HepG2 (cell line): ENCODE measurements around the gene VANGL2. TPM values are rescaled to one million over a fixed set of nuclear protein-coding genes. Genes with fewer than 3 reads are reported as not detected.

Experiments used
- ATAC-seq: fragments of 200-7000 bp; cut with Tn5 transposase; 3 replicates; pipeline ENCODE4 v1.9.1; 2020; ENCODE audit warnings: mild to moderate bottlenecking, moderate library complexity
- BruUV-seq: library from RNA; stranded (reverse); fragments of 400-500 nt; replicated peaks from 2 replicates; lab custom pipeline; 2021; lab: Mats Ljungman, UMichigan
- CTCF ChIA-PET: fragments of 300-600 bp; formaldehyde crosslinking; extraction: SDS; loops from one replicate; lab custom pipeline; 2021; ENCODE audit warnings: low total read pairs, inconsistent platforms, low intra/inter-chr PET ratio; lab: Yijun Ruan, JAX
- POLR2A ChIA-PET: fragments of 350-600 bp; sonication (Branson Sonifier 250); formaldehyde crosslinking; loops from one replicate; lab custom pipeline; 2020; ENCODE audit warnings: antibody characterized with exemption, inconsistent platforms; lab: Yijun Ruan, JAX
- DNase-seq: peaks from one replicate; pipeline ENCODE4 v3.0.0-alpha.2; 2015; ENCODE audit warnings: low spot score
- FAIRE-seq: peaks from 3 replicates; lab custom pipeline; 2011; peaks lifted over from hg19 to GRCh38; lab: Jason Lieb, UNC
- H2AFZ ChIP-seq: one replicate; pipeline ENCODE4 v1.6.1; 2011; ENCODE audit warnings: low read length, inconsistent platforms
- H3K27ac ChIP-seq: fragments of 300-600 bp; 3 replicates; pipeline ENCODE4 v1.8.0; 2011; ENCODE audit warnings: mixed run types, mild to moderate bottlenecking, mixed read lengths, low read length, inconsistent platforms; ENCODE audit not compliant: insufficient read depth; ENCODE audit errors: extremely low read length
- H3K27me3 ChIP-seq, 2 experiments: fragments of 200-600 bp in 1 of 2; 2 replicates in 1 of 2; 3 replicates in 1 of 2; pipeline versions ENCODE4 v1.6.0 to v1.8.0; 2011; ENCODE audit warnings: low read length in 2 of 2, mild to moderate bottlenecking in 2 of 2, moderate library complexity in 2 of 2, inconsistent platforms in 1 of 2; ENCODE audit not compliant: insufficient read depth in 2 of 2, control insufficient read depth in 1 of 2
- H3K36me3 ChIP-seq, 2 experiments: fragments of 200-600 bp in 1 of 2; replicated peaks in 1 of 2; 2 replicates in 1 of 2; 3 replicates in 1 of 2; pipeline versions ENCODE4 v1.5.1 to v1.8.0; 2011; ENCODE audit warnings: low read length in 2 of 2, inconsistent platforms in 1 of 2; ENCODE audit not compliant: insufficient read depth in 2 of 2, control insufficient read depth in 1 of 2
- H3K4me1 ChIP-seq: 2 replicates; pipeline ENCODE4 v1.5.1; 2012; ENCODE audit warnings: low read length, inconsistent platforms; ENCODE audit not compliant: insufficient read depth
- H3K4me2 ChIP-seq: 2 replicates; pipeline ENCODE4 v1.6.0; 2011; ENCODE audit warnings: low read depth, low read length, inconsistent platforms
- H3K4me3 ChIP-seq, 3 experiments: fragments of 200-600 bp in 1 of 3; sonication (generic), shearing (Covaris generic) in 1 of 3; replicated peaks in 1 of 3; 2 replicates each; pipeline ENCODE4 v1.5.1; 2011 to 2016; ENCODE audit warnings: low read length in 3 of 3, inconsistent platforms in 2 of 3, low read depth in 2 of 3, mild to moderate bottlenecking in 2 of 3, control low read depth in 1 of 3, mixed read lengths in 1 of 3; ENCODE audit not compliant: insufficient read depth in 1 of 3
- H3K79me2 ChIP-seq: one replicate; pipeline ENCODE4 v1.6.1; 2011; ENCODE audit warnings: low read length, inconsistent platforms; ENCODE audit not compliant: insufficient read depth
- H3K9ac ChIP-seq: 2 replicates; pipeline ENCODE4 v1.6.0; 2011; ENCODE audit warnings: mild to moderate bottlenecking, low read depth, low read length, inconsistent platforms; ENCODE audit not compliant: insufficient read depth
- H3K9me3 ChIP-seq: 2 replicates; pipeline ENCODE4 v1.5.1; 2012; ENCODE audit warnings: mild to moderate bottlenecking, low read length
- H4K20me1 ChIP-seq: 2 replicates; pipeline ENCODE4 v1.6.0; 2011; ENCODE audit warnings: inconsistent platforms, mild to moderate bottlenecking, low read length, moderate library complexity; ENCODE audit not compliant: insufficient read depth
- ARNTL ChIP-seq: sonication (generic); formaldehyde crosslinking; IDR thresholded peaks from 2 replicates; pipeline ENCODE4 v1.4.0; 2020; ENCODE audit warnings: mild to moderate bottlenecking, missing genetic modification reagents
- CENPX ChIP-seq: sonication (generic); formaldehyde crosslinking; IDR thresholded peaks from 2 replicates; pipeline ENCODE4 v1.9.0; 2021; ENCODE audit warnings: mild to moderate bottlenecking, missing genetic modification reagents, moderate library complexity
- HNF1B ChIP-seq: sonication (generic); formaldehyde crosslinking; IDR thresholded peaks from 2 replicates; pipeline ENCODE4 v1.5.1; 2020; ENCODE audit warnings: mild to moderate bottlenecking, moderate library complexity, missing genetic modification reagents
- LCORL ChIP-seq, 2 experiments: fragments of 450-650 bp in 1 of 2; sonication (generic) in 1 of 2; formaldehyde crosslinking in 1 of 2; IDR thresholded peaks; 2 replicates each; pipeline versions ENCODE4 v1.5.0 to v1.6.1; 2017 to 2020; ENCODE audit warnings: antibody characterized with exemption in 1 of 2, missing genetic modification reagents in 1 of 2
- MED1 ChIP-seq: sonication (generic); formaldehyde crosslinking; IDR thresholded peaks from 2 replicates; pipeline ENCODE4 v1.4.0; 2020; ENCODE audit warnings: missing genetic modification reagents
- ZBTB7B ChIP-seq: sonication (generic); formaldehyde crosslinking; IDR thresholded peaks from 2 replicates; pipeline ENCODE4 v1.4.0; 2020; ENCODE audit warnings: missing genetic modification reagents
- in situ Hi-C: cut with HindIII; loops from 2 replicates; pipeline ENCODE4 v1.10.0; 2017; ENCODE audit warnings: low pct_unique_long_range_greater_than_20kb; ENCODE audit not compliant: extremely low pct_ligation_motif_present
- intact Hi-C: fragments of 100-400 bp; cut with micrococcal nuclease; formaldehyde crosslinking; loops from one replicate; pipeline ENCODE4 v1.10.0; 2022; ENCODE audit not compliant: unreplicated experiment
- polyA plus RNA-seq, 8 experiments: library from polyadenylated mRNA; depleted of rRNA in 3 of 8; stranded (reverse) in 7 of 8; unstranded in 1 of 8; fragments of >200 nt; fragmentation: Illumina TruSeq in 4 of 8; extraction: Trizol in 4 of 8; gene quantifications; 2 replicates each; pipeline versions ENCODE4 v1.2.1 to v1.2.3, GENCODE V29; 2011 to 2016; ENCODE audit warnings: low read depth in 4 of 8, missing spikeins in 1 of 8, mixed read lengths in 1 of 8; ENCODE audit not compliant: insufficient read depth in 1 of 8
- total RNA-seq, 5 experiments: library from RNA; depleted of rRNA; stranded (reverse); fragments of >200 nt; fragmentation: Illumina TruSeq; extraction: Trizol; gene quantifications; 2 replicates each; pipeline ENCODE4 v1.2.3, GENCODE V29; 2016; ENCODE audit warnings: low read depth in 1 of 5
- TF ChIP-seq, protein P1 (sequence below): IDR thresholded peaks from 2 replicates; pipeline ENCODE4 v1.6.1; 2016; ENCODE audit warnings: missing compliant biosample characterization, missing genetic modification reagents, borderline replicate concordance

The VANGL2 gene
- total and polyA plus RNA-seq, 2 of the 13 experiments (the other 11 are each of a cell fraction or from before 2014, with no cell fraction given) = 0.09 TPM; not detected in 1

GRCh38 chr1:160370561-160371345 is 29.6 kb upstream of the VANGL2 start (continued):
- TF ChIP-seq, protein P1, sequence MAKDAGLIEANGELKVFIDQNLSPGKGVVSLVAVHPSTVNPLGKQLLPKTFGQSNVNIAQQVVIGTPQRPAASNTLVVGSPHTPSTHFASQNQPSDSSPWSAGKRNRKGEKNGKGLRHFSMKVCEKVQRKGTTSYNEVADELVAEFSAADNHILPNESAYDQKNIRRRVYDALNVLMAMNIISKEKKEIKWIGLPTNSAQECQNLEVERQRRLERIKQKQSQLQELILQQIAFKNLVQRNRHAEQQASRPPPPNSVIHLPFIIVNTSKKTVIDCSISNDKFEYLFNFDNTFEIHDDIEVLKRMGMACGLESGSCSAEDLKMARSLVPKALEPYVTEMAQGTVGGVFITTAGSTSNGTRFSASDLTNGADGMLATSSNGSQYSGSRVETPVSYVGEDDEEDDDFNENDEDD = no peak
- TF ChIP-seq MED1 (CRISPR knock-in tag) = no peak
- no peak for TF ChIP-seq HNF1B

DNA sequence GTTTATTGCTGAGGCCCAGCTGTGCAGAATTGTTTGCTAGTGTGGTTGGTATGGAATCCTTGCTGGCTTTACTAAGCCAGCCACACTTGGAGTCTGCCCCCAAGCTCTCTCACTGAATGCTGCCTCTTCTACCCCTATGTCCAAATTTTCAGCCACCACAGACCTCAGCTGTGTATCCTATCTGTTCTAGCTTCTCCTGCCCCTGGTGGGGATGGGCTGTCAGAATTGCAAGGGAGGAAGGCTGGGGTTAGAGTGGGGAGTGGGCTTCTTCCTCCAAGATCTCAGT is 29.1 kb upstream of the VANGL2 start:
- CTCF ChIA-PET = no interaction called here
- ATAC-seq = no peak
- in situ Hi-C loops (no loop called here), intact Hi-C loops (loop anchor here (10.0 kb wide), 1 partner anchor 176 kb away; the partner anchor contains the start of gene CASQ1)
- H3K4me3 ChIP-seq = no peak overlapping the region
- no peak overlapping the region for H3K27ac ChIP-seq
- H3K4me2 ChIP-seq = no peak overlapping the region
- H3K9me3 ChIP-seq = no peaks in the 10 kb centered on the region
- H3K4me1 ChIP-seq = peaks cover 15% of the 10 kb centered on the region
- POLR2A ChIA-PET = interaction anchor here (1.1 kb wide), 1 partner anchor 13 kb away, joined by 4 read pairs; no protein-coding TSS in a partner anchor
- no peaks in the 10 kb centered on the region for H3K36me3 ChIP-seq
- H4K20me1 ChIP-seq = no peaks in the 10 kb centered on the region
- DNase-seq = no peak
- no peaks in the 10 kb centered on the region; a peak in 2 of 5 replicates for H3K27me3 ChIP-seq
- no peak for TF ChIP-seq ZBTB7B
- no peak for TF ChIP-seq LCORL (IDR thresholded peaks at IDR 0.05)
- no peak for TF ChIP-seq LCORL (CRISPR knock-in tag; IDR thresholded peaks at IDR 0.05)
- no peak for TF ChIP-seq CENPX (CRISPR knock-in tag)
- no peak for TF ChIP-seq ARNTL
- H3K79me2 ChIP-seq = no peaks in the 10 kb centered on the region
- no peak overlapping the region for H3K9ac ChIP-seq
- H2AFZ ChIP-seq = no peak overlapping the region
- no peak for FAIRE-seq
- BruUV-seq = no TSS peak
